GM21619 (cell line): ENCODE measurements around the gene VPS35L.
"Not testable (repeated sequence)": the region's sequence is repeated elsewhere in the genome, so short reads cannot be mapped to it uniquely, and the experiment has no call there.

Source experiments
- ATAC-seq: cut with Tn5 transposase; IDR thresholded peaks from one replicate; pipeline ENCODE4 v1.9.1; 2021; ENCODE audit not compliant: unreplicated experiment

Gene VPS35L

GRCh38 chr16:19644877-19645276 lies 89.4 kb downstream of the VPS35L start:
- ATAC-seq = no peak

- no peak for ATAC-seq
Observed at GRCh38 chr16:19645557-19645981, 90.1 kb downstream of the VPS35L start.

GRCh38 chr16:19649980-19650379 lies 94.5 kb downstream of the VPS35L start:
- no peak for ATAC-seq

GRCh38 chr16:19654147-19654546 lies 98.6 kb downstream of the VPS35L start:
- no peak for ATAC-seq

DNA sequence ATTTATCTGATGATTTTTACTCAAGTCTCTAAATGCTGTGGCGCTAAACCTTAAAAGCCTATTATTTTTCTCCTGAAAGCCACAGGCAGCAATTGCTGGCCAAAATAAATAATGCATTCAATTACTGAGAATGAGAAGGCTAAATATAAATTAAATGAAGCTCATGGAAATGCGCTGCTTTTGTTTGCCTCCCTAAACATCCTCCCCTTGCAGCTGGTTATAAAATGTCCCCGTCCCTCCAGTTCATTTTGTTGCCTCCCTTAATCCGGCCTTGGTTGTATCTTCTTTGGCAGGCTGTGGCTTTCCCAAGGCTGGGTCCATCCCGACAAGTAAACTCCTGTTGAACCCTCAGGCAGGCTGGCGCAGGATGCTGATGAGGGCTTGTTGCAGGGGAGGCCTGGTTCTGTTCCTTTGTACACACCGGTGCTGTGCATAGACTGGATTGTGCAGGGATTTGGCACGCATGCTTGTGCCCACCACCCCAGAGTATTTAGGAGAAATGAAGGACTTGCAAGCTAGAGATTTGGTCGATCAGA lies 99.8 kb downstream of the VPS35L start:
- ATAC-seq = no peak

DNA sequence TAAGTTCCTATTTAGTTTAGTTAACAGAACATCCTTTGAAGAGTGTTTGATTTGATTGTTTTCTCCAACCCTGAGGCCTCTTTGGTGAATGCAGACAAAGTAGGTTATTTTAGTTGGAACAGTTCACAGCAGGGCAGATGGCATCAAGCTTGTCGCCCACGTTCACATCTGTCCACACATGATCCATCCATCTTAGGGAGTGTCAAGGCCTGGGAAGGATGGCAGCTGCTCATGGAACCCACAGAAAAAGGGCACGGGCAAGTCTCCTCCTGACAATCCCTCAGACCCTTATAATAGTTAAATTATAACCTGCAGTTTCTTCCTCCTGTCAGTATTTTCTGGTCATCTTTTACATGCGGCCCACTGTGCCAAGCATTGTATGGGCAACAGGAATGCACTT lies 102.3 kb downstream of the VPS35L start:
- no peak for ATAC-seq

DNA sequence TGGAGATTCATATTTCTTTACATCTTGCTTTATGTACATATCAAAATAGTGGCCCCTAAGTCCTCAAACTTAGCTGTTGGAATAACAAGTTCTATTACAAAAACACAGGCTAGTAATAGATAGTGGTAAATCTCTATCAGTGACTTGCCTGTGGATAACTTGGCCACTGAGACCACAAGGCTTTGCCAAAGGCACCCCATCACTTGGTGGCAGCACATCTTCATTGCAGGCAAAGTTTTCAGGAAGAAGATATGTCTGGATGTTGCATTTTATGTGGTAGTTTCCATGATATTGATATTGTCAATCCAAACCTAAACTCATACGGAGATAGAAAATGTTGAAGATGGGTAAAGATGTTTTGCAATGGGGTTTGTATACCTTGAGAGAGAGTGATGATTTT lies 104.1 kb downstream of the VPS35L start:
- no peak for ATAC-seq

DNA sequence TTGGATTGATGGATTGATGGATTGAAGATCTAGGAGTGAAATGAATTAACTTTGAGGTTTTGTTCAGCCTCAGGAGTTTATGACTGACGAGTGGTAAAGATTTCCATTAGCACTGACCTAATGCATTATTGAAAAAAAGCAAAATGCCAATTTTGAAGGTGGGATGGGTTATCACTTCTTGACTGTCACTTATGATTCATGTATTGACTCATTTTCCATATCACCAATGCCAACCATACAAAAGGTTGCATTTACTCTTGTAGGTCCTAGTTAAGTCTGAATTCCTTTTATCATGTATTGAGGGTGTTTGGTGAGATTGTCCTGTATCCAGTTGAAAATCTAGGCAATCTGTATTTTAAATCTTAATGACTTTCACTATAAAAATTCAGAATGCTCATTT lies 104.9 kb downstream of the VPS35L start:
- ATAC-seq = no peak

GRCh38 chr16:19662351-19662750 lies 106.8 kb downstream of the VPS35L start:
- no peak for ATAC-seq

- ATAC-seq = no peak
Observed at GRCh38 chr16:19664166-19664565, 108.7 kb downstream of the VPS35L start.

GRCh38 chr16:19665313-19665712 lies 109.8 kb downstream of the VPS35L start:
- not testable (repeated sequence) for ATAC-seq

DNA sequence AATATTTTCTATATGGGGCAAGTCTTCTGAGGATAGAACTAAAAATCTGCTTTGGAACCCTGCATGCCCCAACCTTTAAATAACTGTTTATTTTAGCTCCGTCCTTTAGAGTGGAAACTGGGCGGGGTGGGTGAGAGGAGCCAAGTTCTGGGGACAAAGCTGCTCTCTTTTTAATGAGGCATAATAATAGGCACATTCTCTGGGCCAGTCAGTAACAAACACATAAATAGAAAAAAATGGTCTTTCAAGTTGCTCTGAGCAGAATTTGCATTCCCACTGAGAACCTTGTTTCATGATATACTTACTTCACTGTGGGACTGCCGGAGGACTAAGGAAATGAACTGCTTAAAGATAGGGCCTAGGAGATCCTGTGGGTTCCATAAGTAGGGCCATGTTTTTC lies 111.0 kb downstream of the VPS35L start:
- ATAC-seq = no peak

- no peak for ATAC-seq
Observed at GRCh38 chr16:19672378-19672777, 116.9 kb downstream of the VPS35L start.

DNA sequence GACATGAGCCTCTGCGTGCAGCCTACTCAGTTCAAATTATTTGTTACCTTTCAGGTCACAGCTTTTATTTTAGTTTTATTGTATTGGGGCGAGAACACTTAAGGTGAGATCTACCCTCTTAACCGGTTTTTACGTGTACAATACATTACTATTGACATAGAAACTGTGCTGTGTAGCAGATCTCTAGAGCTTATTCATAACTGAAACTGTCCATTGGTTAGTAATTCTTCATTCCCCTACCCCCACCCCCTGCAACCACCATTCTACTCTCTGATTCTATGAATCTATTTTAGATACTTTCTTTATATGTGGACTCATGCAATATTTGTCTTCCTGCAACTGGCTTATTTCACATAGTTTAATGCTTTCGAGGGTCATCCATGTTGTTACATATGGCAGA lies 119.0 kb downstream of the VPS35L start:
- ATAC-seq = no peak

GRCh38 chr16:19677402-19677801 lies 121.9 kb downstream of the VPS35L start:
- ATAC-seq = no peak

DNA sequence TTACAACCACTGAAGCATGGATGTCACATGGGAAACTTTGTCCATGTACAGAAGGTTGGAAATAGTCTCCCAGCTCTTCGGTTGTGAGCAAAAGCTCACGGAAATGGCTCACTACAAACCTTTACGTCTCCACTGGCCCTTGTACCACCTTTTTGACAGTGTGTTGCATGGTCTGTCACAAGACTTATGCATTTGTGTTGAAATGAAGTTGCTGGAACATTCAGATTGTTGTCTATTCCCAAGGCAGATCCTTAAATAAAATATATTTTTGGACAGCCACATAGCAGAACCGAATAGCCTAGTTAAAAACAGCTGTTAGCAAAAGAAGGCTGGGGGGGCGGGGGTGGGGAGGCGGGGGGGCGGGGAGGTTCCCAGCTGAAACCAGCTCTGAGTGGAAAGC lies 123.3 kb downstream of the VPS35L start:
- no peak for ATAC-seq

DNA sequence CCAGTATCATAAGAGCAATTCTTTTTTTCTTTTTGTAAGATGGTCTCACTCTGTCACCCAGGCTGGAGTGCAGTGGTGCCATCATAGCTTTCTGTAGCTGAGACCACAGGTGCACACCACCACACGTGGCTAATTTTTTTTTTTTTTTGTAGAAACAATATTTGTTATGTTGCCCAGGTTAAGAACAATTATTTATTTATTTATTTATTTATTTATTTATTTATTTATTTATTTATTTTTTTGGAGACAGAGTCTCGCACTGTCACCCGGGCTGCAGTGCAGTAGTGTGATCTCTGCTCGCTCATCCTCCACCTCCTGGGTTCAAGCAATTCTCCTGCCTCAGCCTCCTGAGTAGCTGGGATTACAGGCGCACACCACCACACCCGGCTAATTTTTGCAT lies 123.8 kb downstream of the VPS35L start:
- not testable (repeated sequence) for ATAC-seq

- ATAC-seq = no peak
Observed at GRCh38 chr16:19680881-19681340, 125.4 kb downstream of the VPS35L start.

- no peak for ATAC-seq
Observed at GRCh38 chr16:19681637-19682036, 126.1 kb downstream of the VPS35L start.

DNA sequence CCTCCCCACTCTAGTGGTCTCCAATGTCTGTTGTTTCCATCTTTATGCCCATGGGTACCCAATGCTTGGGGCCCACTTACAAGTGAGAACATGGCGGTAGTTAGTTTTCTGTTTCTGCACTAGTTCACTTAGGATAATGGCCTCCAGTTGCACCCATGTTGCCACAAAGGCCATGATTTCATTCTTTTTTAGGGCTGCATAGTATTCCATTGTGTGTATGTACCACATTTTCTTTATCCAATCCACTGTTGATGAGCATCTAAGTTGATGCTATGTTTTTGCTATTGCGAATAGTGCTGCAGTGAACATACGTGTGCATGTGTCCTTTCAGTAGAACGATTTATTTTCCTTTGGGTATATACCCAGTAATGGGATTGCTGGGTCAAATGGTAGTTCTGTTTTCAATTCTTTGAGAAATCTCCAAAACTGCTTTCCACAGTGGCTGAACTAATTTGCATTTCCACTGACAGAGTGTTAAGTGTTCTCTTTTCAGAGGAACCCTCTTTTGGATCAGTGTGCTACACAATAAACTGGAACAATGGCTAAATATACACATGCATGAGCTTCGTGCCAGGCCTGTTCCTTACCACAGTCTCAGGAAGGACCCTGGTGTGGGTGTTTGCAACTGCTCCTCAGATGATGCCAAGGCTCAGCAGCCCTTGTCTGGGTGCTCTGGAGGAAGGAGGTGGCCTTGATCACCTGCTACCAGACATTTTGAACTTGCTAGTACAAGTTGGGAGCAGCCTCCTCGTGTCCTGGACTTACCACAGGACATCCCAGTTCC lies 128.1 kb downstream of the VPS35L start:
- no peak for ATAC-seq

- ATAC-seq = no peak
Observed at GRCh38 chr16:19685176-19685575, 129.7 kb downstream of the VPS35L start.

GRCh38 chr16:19687279-19687678 lies 131.8 kb downstream of the VPS35L start:
- ATAC-seq = no peak
